Caco-2 (cell line): ENCODE data around the gene EIF4E1B. TPM values are rescaled to one million over a fixed set of nuclear protein-coding genes. Genes with fewer than 3 reads are reported as not detected.

Experiments used
- BruUV-seq: library from RNA; stranded (reverse); fragments of 400-500 nt; replicated peaks from 2 replicates; lab custom pipeline; 2021; lab: Mats Ljungman, UMichigan
- CTCF ChIA-PET: fragments of 300-600 bp; sonication (Branson Sonifier 250); formaldehyde crosslinking; loops from one replicate; lab custom pipeline; 2022; ENCODE audit warnings: antibody characterized with exemption; lab: Charles Lee
- POLR2A ChIA-PET: fragments of 300-600 bp; sonication (Branson Sonifier 250); formaldehyde crosslinking; loops from one replicate; lab custom pipeline; 2022; ENCODE audit warnings: antibody characterized with exemption; lab: Charles Lee
- DNase-seq, 2 experiments: peaks; one replicate each; pipeline versions ENCODE4 v3.0.0 to v3.0.0-alpha.2; 2020 to 2022
- H3K27me3 ChIP-seq: replicated peaks from 2 replicates; pipeline ENCODE4 v1.6.0; 2011; ENCODE audit warnings: low read length; ENCODE audit not compliant: control insufficient read depth, insufficient read depth
- H3K36me3 ChIP-seq: 2 replicates; pipeline ENCODE4 v1.5.1; 2011; ENCODE audit warnings: low read length; ENCODE audit not compliant: control insufficient read depth, insufficient read depth
- H3K4me1 ChIP-seq: fragments of 250-450 bp; sonication (Bioruptor Pico); 2 replicates; pipeline ENCODE4 v1.5.1; 2020; ENCODE audit warnings: mild to moderate bottlenecking
- H3K4me3 ChIP-seq: 2 replicates; pipeline ENCODE4 v1.5.1; 2011; ENCODE audit warnings: low read depth, mild to moderate bottlenecking, control low read depth, low read length
- H3K9me3 ChIP-seq: fragments of 250-450 bp; sonication (Bioruptor Pico); 2 replicates; pipeline ENCODE4 v1.5.1; 2020; ENCODE audit warnings: mild to moderate bottlenecking, moderate library complexity
- H3K27ac Mint-ChIP-seq: one replicate; pipeline ENCODE4 v1.8.0; 2022; ENCODE audit warnings: mixed read lengths; ENCODE audit not compliant: unreplicated experiment
- H3K27me3 Mint-ChIP-seq: one replicate; pipeline ENCODE4 v1.8.0; 2022; ENCODE audit warnings: mixed read lengths; ENCODE audit not compliant: insufficient read depth, unreplicated experiment
- H3K36me3 Mint-ChIP-seq: one replicate; pipeline ENCODE4 v1.8.0; 2022; ENCODE audit warnings: mild to moderate bottlenecking, mixed read lengths; ENCODE audit not compliant: insufficient read depth, unreplicated experiment
- H3K4me1 Mint-ChIP-seq: one replicate; pipeline ENCODE4 v1.8.0; 2022; ENCODE audit warnings: low read depth, mixed read lengths; ENCODE audit not compliant: unreplicated experiment
- H3K4me3 Mint-ChIP-seq: one replicate; pipeline ENCODE4 v1.8.0; 2022; ENCODE audit warnings: mild to moderate bottlenecking, moderate library complexity, mixed read lengths; ENCODE audit not compliant: unreplicated experiment
- H3K9me3 Mint-ChIP-seq: one replicate; pipeline ENCODE4 v1.8.0; 2022; ENCODE audit warnings: mixed read lengths; ENCODE audit not compliant: unreplicated experiment
- intact Hi-C: fragments of 100-400 bp; cut with micrococcal nuclease; formaldehyde crosslinking; loops from one replicate; pipeline ENCODE4 v1.10.0; 2022; ENCODE audit not compliant: unreplicated experiment
- total RNA-seq: library from RNA; stranded (reverse); gene quantifications from 2 replicates; pipeline ENCODE4 v1.2.3, GENCODE V29; 2022
- TF ChIP-seq, protein P1 (sequence below), 2 experiments: fragments of 200-600 bp in 1 of 2; IDR thresholded peaks; 1 replicate in 1 of 2; 2 replicates in 1 of 2; pipeline versions ENCODE4 v1.5.1 to v1.8.0; 2011 to 2022; ENCODE audit warnings: antibody characterized with exemption in 1 of 2, control low read depth in 1 of 2, inconsistent platforms in 1 of 2, low read depth in 1 of 2, low read length in 1 of 2, mild to moderate bottlenecking in 1 of 2, moderate library complexity in 1 of 2; ENCODE audit not compliant: insufficient read depth in 1 of 2, severe bottlenecking in 1 of 2, unreplicated experiment in 1 of 2

The EIF4E1B gene
- total RNA-seq, 1 experiment from 2014 or later, result not detected

- TF ChIP-seq, protein P1, sequence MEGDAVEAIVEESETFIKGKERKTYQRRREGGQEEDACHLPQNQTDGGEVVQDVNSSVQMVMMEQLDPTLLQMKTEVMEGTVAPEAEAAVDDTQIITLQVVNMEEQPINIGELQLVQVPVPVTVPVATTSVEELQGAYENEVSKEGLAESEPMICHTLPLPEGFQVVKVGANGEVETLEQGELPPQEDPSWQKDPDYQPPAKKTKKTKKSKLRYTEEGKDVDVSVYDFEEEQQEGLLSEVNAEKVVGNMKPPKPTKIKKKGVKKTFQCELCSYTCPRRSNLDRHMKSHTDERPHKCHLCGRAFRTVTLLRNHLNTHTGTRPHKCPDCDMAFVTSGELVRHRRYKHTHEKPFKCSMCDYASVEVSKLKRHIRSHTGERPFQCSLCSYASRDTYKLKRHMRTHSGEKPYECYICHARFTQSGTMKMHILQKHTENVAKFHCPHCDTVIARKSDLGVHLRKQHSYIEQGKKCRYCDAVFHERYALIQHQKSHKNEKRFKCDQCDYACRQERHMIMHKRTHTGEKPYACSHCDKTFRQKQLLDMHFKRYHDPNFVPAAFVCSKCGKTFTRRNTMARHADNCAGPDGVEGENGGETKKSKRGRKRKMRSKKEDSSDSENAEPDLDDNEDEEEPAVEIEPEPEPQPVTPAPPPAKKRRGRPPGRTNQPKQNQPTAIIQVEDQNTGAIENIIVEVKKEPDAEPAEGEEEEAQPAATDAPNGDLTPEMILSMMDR (IDR thresholded peaks at IDR 0.05; ENCODE audit: insufficient read depth in 1 of 2, low read depth in 1 of 2, low read length in 1 of 2, severe bottlenecking in 1 of 2, unreplicated experiment in 1 of 2), result no peak
- H3K36me3 ChIP-seq, result no peaks in the 10 kb centered on the region
- H3K4me1 Mint-ChIP-seq, result no peaks in the 10 kb centered on the region
- intact Hi-C loops, result no loop called here
- peaks cover 10% of the 10 kb centered on the region for H3K4me1 ChIP-seq
- no peaks in the 10 kb centered on the region for H3K9me3 Mint-ChIP-seq
- H3K9me3 ChIP-seq, result no peaks in the 10 kb centered on the region
- CTCF ChIA-PET, result interaction anchor here (1.4 kb wide), 1 partner anchor 12 kb away, joined by 3 read pairs; no protein-coding TSS in a partner anchor
- no peak overlapping the region for H3K27ac Mint-ChIP-seq
- DNase-seq, result no peak
- H3K27me3 ChIP-seq, result no peaks in the 10 kb centered on the region
- H3K36me3 Mint-ChIP-seq, result peaks cover 4% of the 10 kb centered on the region
- POLR2A ChIA-PET, result no interaction called here
- no peak overlapping the region for H3K4me3 ChIP-seq
- TSS peak; percentile 27 for BruUV-seq
- H3K27me3 Mint-ChIP-seq, result no peaks in the 10 kb centered on the region
- H3K4me3 Mint-ChIP-seq, result peak overlapping the region; percentile 71
Observed at GRCh38 chr5:176648474-176649194, 18.2 kb downstream of the EIF4E1B start.

DNA sequence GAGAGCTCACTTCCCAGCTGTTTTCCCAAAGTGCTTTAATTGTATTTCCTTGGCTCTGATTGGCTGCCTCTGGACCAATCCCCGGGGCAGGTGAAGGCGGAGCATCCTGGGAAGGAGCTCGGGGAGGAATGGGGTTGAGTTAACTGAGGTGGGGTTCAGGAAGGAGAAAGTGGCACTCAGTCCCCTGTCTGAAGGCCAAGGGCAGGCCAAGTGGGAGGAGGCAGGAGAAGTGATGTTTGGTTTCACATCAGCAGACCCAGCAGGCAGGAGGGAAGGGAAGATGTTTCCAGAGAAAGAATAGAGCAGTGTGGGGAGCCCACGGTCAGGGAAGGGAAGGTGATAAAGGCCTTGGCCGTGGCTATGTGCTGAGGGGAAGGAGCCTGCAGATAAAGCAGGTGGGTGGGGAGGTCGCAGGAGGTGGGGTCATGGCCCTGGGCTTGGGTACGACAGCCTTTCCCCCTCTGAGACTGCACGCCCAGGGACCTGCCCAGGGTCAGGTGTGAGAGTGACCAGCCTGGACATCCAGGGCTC lies 19.9 kb downstream of the EIF4E1B start:
- H3K4me3 ChIP-seq, result no peak overlapping the region
- no peaks in the 10 kb centered on the region for H3K4me1 Mint-ChIP-seq
- no peak overlapping the region for H3K4me3 Mint-ChIP-seq
- H3K36me3 Mint-ChIP-seq, result peaks cover 4% of the 10 kb centered on the region
- H3K4me1 ChIP-seq, result peaks cover 10% of the 10 kb centered on the region
- POLR2A ChIA-PET, result no interaction called here
- DNase-seq, result no peak
- H3K27me3 ChIP-seq, result no peaks in the 10 kb centered on the region
- no peaks in the 10 kb centered on the region for H3K9me3 ChIP-seq
- H3K36me3 ChIP-seq, result no peaks in the 10 kb centered on the region; the same call in 1 of the 2 replicates
- BruUV-seq, result no TSS peak
- H3K27ac Mint-ChIP-seq, result no peak overlapping the region
- H3K27me3 Mint-ChIP-seq, result no peaks in the 10 kb centered on the region
- no peaks in the 10 kb centered on the region for H3K9me3 Mint-ChIP-seq
- intact Hi-C loops, result no loop called here
- TF ChIP-seq, protein P1 (IDR thresholded peaks at IDR 0.05; ENCODE audit: insufficient read depth in 1 of 2, low read depth in 1 of 2, low read length in 1 of 2, severe bottlenecking in 1 of 2, unreplicated experiment in 1 of 2), result no peak
- CTCF ChIA-PET, result interaction anchor here (1.9 kb wide), 1 partner anchor 10 kb away, joined by 9 read pairs; no protein-coding TSS in a partner anchor

- ChIA-PET CTCF (interaction anchor here (1.9 kb wide), 1 partner anchor 9 kb away, joined by 9 read pairs; no protein-coding TSS in a partner anchor), POLR2A (no interaction called here)
- no peak overlapping the region for H3K4me3 ChIP-seq
- no peaks in the 10 kb centered on the region for H3K27me3 ChIP-seq
- TF ChIP-seq, protein P1 (IDR thresholded peaks at IDR 0.05; ENCODE audit: insufficient read depth in 1 of 2, low read depth in 1 of 2, low read length in 1 of 2, severe bottlenecking in 1 of 2, unreplicated experiment in 1 of 2), result no peak
- H3K27ac Mint-ChIP-seq, result no peak overlapping the region
- intact Hi-C loops, result no loop called here
- no peaks in the 10 kb centered on the region for H3K9me3 ChIP-seq
- H3K36me3 Mint-ChIP-seq, result peaks cover 4% of the 10 kb centered on the region
- H3K4me1 ChIP-seq, result peaks cover 10% of the 10 kb centered on the region
- no peak overlapping the region for H3K4me3 Mint-ChIP-seq
- H3K36me3 ChIP-seq, result no peaks in the 10 kb centered on the region; the same call in 1 of the 2 replicates
- no peak for DNase-seq
- no TSS peak for BruUV-seq
- no peaks in the 10 kb centered on the region for H3K9me3 Mint-ChIP-seq
- no peaks in the 10 kb centered on the region for H3K27me3 Mint-ChIP-seq
- H3K4me1 Mint-ChIP-seq, result no peaks in the 10 kb centered on the region
Observed at GRCh38 chr5:176651472-176651980, 21.1 kb downstream of the EIF4E1B start.
